HG03095 (cell line): ENCODE results near the gene CHN2.
"Not testable (repeated sequence)": the region's sequence is repeated elsewhere in the genome, so short reads cannot be mapped to it uniquely, and the experiment has no call there.

ENCODE experiments used
- ATAC-seq: cut with Tn5 transposase; IDR thresholded peaks from one replicate; pipeline ENCODE4 v1.9.1; 2021; ENCODE audit warnings: moderate library complexity; ENCODE audit not compliant: unreplicated experiment

The CHN2 gene

DNA sequence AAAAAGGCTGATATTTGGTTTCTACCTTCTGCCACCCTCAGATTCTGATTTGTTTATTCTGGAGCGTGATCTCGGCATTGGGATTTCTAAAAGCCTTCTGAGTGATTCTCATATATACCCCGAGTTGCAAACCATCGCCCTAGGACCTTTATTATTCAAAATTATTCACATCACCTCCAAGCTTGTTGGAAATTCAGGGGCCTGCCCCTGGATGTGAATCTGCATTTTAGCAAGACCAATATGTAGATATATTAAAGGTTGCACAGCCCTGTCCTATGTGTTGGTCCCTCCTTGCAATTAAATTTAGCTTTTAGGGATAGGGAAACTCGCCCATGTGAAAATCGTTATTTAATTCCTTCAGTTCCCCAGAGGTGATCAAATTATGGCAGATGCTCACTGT is 9.0 kb upstream of the CHN2 start:
- no peak for ATAC-seq

- no peak for ATAC-seq
These were observed 4.8 kb upstream of the CHN2 start for GRCh38 chr7:29189743-29190201.

DNA sequence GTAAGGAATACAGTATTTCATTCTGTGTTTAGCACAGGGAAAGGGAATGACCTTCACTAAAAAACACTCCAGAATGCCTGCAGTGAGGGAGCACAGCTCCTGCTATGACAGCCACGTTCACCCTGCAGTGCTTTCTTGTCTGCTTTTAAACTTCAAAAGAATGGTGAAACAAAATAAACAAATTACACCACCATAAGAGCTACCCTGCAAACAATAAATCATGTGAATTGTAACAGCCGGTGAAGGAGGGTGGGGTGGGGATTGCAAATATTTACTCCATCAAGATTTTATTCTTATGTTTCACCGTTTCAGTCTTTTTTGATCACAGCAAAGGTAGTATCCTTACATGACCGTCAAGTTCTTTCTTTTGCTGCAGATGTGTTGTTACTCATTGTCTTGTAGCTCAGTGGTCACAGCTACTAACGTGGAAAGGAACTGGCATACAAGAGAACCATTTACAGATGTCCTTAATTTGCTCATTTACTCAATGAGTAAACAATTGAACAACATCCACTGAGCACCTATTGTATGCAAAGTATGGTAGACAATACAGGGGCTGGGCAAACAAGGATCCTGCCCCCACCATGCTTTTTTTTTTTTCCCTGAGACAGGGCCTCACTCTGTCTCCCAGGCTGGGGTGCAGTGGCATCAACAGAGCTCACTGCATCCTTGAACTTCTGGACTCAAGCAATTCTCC is 4.1 kb upstream of the CHN2 start:
- no peak for ATAC-seq

GRCh38 chr7:29192323-29192722 is 2.3 kb upstream of the CHN2 start:
- ATAC-seq: no peak

- no peak for ATAC-seq
These were observed 1.8 kb upstream of the CHN2 start for GRCh38 chr7:29192811-29193210.

DNA sequence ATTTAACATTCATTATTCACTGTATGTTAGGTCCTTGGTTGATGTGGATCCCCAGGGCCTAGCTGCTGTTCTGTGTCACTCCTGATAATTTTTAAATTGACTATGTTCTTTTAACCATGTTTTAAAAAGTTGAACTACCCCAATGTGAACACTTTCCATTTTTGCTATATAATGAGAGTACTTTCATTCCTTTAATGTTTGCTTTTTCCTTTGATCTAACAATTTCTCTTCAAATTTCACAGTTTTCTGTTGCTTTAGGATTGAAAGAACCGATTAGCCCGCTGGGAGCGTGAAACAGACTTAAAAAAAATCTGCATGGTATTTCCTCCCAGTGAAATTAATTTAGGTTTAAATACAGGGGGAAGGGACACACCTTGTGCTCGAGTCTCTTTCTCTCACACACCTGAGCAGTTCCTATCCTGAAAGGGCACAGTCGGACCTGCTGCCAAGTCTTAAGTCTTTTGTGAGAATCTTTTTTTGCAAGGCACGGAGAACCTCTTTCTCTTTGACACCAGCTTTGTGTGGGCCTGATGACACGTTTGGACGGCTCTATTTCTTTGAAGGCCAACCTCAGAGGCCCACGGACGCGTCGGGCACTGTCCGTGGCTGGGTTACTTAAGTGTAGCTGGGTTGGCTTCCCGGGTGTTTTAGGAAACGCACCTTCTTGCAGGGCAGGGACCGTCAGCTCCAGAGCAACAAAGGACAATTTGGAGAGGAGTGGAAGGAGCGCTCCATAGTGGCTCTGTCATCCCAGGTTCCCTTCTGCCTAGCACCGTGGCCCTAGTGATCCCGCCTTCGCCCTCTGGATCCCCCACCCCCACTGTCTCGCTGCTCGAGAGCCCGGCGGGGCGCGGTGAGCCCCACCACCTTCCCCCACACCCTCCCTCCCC is 1.0 kb upstream of the CHN2 start:
- no peak for ATAC-seq

GRCh38 chr7:29194206-29194593 is 375 bp upstream of the CHN2 start:
- no peak for ATAC-seq

DNA sequence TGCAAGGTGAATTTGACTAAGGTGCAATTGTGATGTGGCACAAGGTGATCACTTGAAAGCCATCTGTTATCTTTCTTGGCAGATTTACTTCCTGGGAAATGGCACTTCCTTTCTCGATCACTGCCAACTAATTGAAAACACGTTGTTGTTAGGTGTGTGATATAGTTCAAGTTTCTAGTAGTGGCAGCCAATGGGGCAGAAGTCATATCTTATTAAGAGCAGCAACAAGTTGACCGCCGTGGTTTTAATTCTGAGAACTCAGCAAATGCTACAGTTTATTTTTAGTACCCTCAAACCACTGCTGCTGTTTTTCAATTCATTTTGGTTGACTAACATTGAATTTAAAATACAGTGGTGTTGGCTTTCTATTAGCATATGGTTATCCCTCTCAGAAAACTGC is 1.6 kb downstream of the CHN2 start:
- ATAC-seq: no peak

GRCh38 chr7:29196971-29197595 is 2.5 kb downstream of the CHN2 start:
- ATAC-seq: no peak

DNA sequence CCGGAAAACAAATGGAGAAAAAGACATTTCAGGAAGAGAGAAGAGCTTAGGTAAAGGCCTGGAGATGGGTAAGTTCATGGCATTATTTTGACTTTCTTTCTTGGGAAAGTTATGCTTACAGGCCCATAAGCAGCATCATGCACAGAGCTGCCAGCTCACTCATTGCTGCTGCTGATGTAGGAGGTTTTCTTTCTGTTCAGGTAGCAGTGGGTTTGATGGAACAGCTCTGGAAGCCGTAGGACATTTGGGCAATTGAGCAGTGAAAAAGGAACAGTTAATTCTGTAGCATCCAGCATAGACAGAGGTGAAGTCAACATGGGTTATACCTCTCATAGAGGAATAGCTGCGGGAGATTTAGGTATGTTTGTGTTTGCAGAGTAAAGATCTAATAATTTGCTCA is 3.3 kb downstream of the CHN2 start:
- no peak for ATAC-seq

- ATAC-seq: no peak
These were observed 5.2 kb downstream of the CHN2 start for GRCh38 chr7:29199776-29200175.

DNA sequence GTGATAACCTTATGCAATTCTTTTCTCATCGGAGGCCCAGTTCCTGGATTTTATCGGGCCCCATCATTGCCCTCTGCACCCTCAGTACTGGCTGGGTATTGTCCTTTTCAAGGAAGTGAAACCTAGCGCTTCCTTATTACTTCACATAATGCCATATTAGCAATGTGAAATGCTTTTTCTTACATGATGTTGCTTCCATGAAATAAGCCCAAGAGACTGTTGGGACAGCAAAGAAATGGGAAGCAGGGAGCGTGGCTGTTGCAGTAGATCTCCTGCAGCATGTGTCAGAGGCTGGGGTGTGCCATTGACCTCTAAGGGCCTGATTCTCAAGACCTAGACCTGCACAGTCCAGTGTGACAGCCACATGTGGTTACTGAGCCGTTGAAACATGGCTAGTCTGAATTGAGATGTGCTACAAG is 8.1 kb downstream of the CHN2 start:
- no peak for ATAC-seq

GRCh38 chr7:29204491-29205272 is 10.1 kb downstream of the CHN2 start:
- no peak for ATAC-seq

DNA sequence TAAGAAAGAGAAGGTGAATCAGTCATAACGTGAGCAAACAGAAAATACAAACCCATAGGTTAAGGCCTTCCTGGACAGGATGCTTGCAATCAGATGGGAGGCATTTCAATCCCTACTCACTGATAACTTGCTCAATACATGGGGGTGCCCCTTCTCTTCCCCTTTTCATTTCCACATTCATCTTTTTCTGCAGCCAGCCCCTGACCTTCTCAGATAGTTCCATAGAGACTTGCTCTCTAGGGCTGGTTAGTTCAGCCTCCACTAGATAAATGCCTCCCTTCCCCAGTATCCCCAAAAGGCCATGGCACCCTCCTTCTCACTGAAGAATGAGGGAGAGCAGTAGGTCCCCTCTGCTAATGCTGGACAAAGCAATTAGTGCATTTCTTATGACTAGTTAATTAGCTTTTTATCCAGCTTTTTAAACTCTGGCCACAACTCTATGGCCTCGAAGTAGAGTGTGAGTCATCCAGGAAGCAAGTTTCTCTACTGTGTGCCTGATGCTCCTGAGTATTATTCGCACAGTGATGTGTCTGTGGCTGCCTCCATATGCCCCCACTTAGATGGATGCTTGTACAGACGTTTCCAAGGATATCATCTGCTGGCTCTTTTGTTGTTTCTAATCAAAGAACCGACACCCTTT is 12.7 kb downstream of the CHN2 start:
- ATAC-seq: no peak

- ATAC-seq: no peak
These were observed 14.1 kb downstream of the CHN2 start for GRCh38 chr7:29208410-29209250.

DNA sequence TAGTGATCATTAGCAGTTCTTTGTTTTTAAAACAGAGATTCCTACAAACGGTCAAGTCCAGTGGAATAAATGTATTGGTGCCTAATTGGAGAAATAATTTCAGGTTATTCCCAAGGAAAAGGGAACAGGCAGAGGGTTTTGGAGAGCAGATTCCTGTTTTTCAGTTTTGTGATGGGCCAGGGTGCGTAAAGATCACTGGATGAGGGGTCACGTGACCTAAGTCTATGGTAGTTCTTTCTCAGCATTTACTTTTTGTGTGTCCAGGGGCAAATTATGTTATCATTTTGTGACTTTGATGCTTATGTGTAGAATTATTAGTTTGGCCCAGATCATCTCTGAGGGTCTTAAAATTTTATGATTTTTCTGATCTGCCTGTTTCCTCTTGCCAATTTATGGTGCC is 15.2 kb downstream of the CHN2 start:
- ATAC-seq: no peak

- not testable (repeated sequence) for ATAC-seq
These were observed 18.2 kb downstream of the CHN2 start for GRCh38 chr7:29212736-29213135.

DNA sequence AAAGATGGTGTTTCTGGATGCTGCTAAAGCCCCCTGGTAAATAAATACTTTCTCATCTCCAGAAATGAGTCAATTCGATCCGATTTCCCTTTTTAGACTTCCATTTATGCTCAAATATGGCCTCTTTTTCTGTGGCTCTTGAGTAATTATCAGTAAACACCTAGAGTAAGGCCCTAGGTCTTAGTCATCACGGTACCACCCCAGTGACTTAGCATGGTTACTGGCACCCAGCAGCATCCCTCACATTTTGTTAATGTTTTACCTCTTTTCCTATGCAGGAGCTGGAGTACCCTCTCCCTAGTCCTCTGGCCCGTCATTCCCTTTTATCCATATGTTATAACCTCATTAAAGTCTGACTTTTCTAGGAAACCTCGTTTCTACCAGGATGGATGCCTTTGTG is 19.5 kb downstream of the CHN2 start:
- ATAC-seq: no peak

DNA sequence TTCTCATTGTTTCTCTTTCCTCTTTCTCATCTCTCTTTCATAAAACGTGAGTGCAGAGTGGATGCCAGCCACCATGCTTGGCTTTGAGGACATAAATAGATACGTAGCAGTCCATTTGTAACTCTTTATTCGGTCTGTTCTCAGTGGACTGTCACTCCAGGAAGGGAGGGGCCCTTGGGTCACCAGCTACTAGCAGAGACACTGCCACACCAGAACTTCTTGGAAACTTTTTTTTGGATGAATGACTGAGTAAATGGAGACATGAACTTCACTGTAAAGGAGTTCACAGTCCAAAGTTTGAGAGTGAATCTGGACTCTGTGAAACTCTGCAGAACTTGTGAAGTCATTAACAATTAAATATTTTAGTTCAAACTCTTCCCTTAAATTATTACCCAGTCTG is 20.2 kb downstream of the CHN2 start:
- no peak for ATAC-seq

DNA sequence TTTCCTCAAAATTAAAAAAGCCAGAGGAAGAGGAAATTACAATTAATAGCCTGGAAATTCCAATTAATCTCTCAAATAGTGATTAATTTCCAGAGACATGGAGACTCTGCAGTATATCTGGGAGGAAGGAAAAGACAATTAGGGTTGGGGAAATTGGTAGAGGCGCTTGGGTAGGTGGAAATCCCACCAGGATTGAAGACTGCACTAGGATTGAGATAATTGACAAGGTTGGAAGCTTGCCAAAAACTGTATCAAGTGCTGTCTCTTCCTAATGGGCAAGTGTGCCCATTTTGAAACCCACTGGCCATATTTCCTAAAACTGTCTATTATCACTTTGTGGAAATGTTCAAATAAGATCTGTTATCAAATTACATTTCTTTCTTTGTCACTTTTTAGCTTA is 21.6 kb downstream of the CHN2 start:
- ATAC-seq: no peak
